Fibroblast of pulmonary artery (primary cell): Measurements from ENCODE around the gene PRR5L.

Source experiments
- DNase-seq: peaks from one replicate; pipeline ENCODE4 v3.0.0-alpha.2; 2010; ENCODE audit warnings: low read depth
- H3K4me3 ChIP-seq: replicated peaks from 2 replicates; pipeline ENCODE4 v1.5.1; 2011; ENCODE audit warnings: low read depth, mild to moderate bottlenecking, control low read depth, low read length, moderate library complexity
- CTCF ChIP-seq: IDR thresholded peaks from 2 replicates; pipeline ENCODE4 v1.5.1; 2011; ENCODE audit warnings: mild to moderate bottlenecking, control low read depth, low read length, inconsistent platforms; ENCODE audit errors: missing control alignments

The PRR5L gene

GRCh38 chr11:36371181-36371580 is 75.1 kb downstream of the PRR5L start:
- no peak for DNase-seq
- no peak for TF ChIP-seq CTCF

GRCh38 chr11:36371590-36371989 is 75.5 kb downstream of the PRR5L start:
- DNase-seq = no peak
- no peak for TF ChIP-seq CTCF
- H3K4me3 ChIP-seq = no peak overlapping the region

More at GRCh38 chr11:36371181-36371580, 75.1 kb downstream of the PRR5L start:
- H3K4me3 ChIP-seq = no peak overlapping the region

GRCh38 chr11:36372101-36372771 is 76.1 kb downstream of the PRR5L start:
- DNase-seq = peak; percentile 97
- H3K4me3 ChIP-seq = no peak overlapping the region
- no peak for TF ChIP-seq CTCF

GRCh38 chr11:36373016-36374010 is 77.2 kb downstream of the PRR5L start:
- peak; percentile 39 for DNase-seq
- no peak overlapping the region for H3K4me3 ChIP-seq
- no peak for TF ChIP-seq CTCF

GRCh38 chr11:36374726-36375125 is 78.6 kb downstream of the PRR5L start:
- no peak overlapping the region for H3K4me3 ChIP-seq
- no peak for TF ChIP-seq CTCF
- no peak for DNase-seq

GRCh38 chr11:36375353-36376008 is 79.4 kb downstream of the PRR5L start:
- no peak for DNase-seq
- H3K4me3 ChIP-seq = peak overlapping the region; percentile 82
- TF ChIP-seq CTCF = no peak
